Measurements from ENCODE around the gene ATP6AP1. TPM values are rescaled to one million over a fixed set of nuclear protein-coding genes. Genes with fewer than 3 reads are reported as not detected.

Gene ATP6AP1
- total and polyA plus RNA-seq, 10 donors = 34.2 to 127 (median 82.0) TPM

GRCh38 chrX:154380153-154380552 lies 48.3 kb upstream of the ATP6AP1 start:
- TF ChIP-seq POLR2AphosphoS5 (IDR thresholded peaks at IDR 0.05) (no peak), CTCF (IDR thresholded peaks at IDR 0.05 in 8 of 11, conservative IDR thresholded peaks at IDR 0.05 in 3 of 11) (no peak), POLR2A (IDR thresholded peaks at IDR 0.05) (no peak)
- intact Hi-C loops (cut with DNase I; ENCODE audit: low total_unique reads) = no loop called here
- H3K4me3 ChIP-seq = peak overlapping the region in 7 of 8 donors; percentile 39 to 79 (median 52)
- peaks cover 7 to 44% (median 19%) of the 10 kb centered on the region in 6 donors for H3K4me1 ChIP-seq
- 53 to 72% (median 57%) methylated on average over 6 to 13 of the region's 13 CpGs for WGBS, 5 donors
- DNase-seq = peak; percentile 78
- H3K36me3 ChIP-seq = peaks cover 0 to 22% (median 0%) of the 10 kb centered on the region in 6 donors
- H3K27ac ChIP-seq = peak overlapping the region in 7 of 8 donors; percentile 95 to 99 (median 98)
- H3K9me3 ChIP-seq = peaks cover 0 to 4% (median 0%) of the 10 kb centered on the region in 8 donors
- H3K27me3 ChIP-seq (replicated peaks in 1 of 7) = no peaks in the 10 kb centered on the region

- TF ChIP-seq POLR2AphosphoS5 (IDR thresholded peaks at IDR 0.05) (no peak), CTCF (IDR thresholded peaks at IDR 0.05 in 8 of 11, conservative IDR thresholded peaks at IDR 0.05 in 3 of 11) (no peak), POLR2A (IDR thresholded peaks at IDR 0.05) (no peak)
- peak overlapping the region in 4 of 8 donors; percentile 98 to 99 (median 98) for H3K27ac ChIP-seq
- H3K9me3 ChIP-seq = peaks cover 0 to 4% (median 0%) of the 10 kb centered on the region in 8 donors
- peaks cover 0 to 22% (median 0%) of the 10 kb centered on the region in 6 donors for H3K36me3 ChIP-seq
- peaks cover 7 to 43% (median 19%) of the 10 kb centered on the region in 6 donors for H3K4me1 ChIP-seq
- peak overlapping the region in 2 of 8 donors; percentile 45 to 79 for H3K4me3 ChIP-seq
- DNase-seq = peak; percentile 74
- no peaks in the 10 kb centered on the region for H3K27me3 ChIP-seq (replicated peaks in 1 of 7)
- 84 to 91% (median 87%) methylated on average over 11 to 14 of the region's 14 CpGs for WGBS, 5 donors
- intact Hi-C loops (cut with DNase I; ENCODE audit: low total_unique reads) = no loop called here
Observed at GRCh38 chrX:154380787-154381186, 47.7 kb upstream of the ATP6AP1 start.

- peaks cover 7 to 43% (median 19%) of the 10 kb centered on the region in 6 donors for H3K4me1 ChIP-seq
- H3K27me3 ChIP-seq (replicated peaks in 1 of 7) = no peaks in the 10 kb centered on the region
- H3K27ac ChIP-seq = no peak overlapping the region
- H3K4me3 ChIP-seq = no peak overlapping the region
- intact Hi-C loops (cut with DNase I; ENCODE audit: low total_unique reads) = no loop called here
- WGBS, 5 donors = 70 to 88% (median 73%) methylated on average over 6 of the region's 6 CpGs
- TF ChIP-seq POLR2AphosphoS5 (IDR thresholded peaks at IDR 0.05) (no peak), POLR2A (IDR thresholded peaks at IDR 0.05) (no peak), CTCF (IDR thresholded peaks at IDR 0.05 in 8 of 11, conservative IDR thresholded peaks at IDR 0.05 in 3 of 11) (no peak)
- H3K36me3 ChIP-seq = peaks cover 0 to 22% (median 0%) of the 10 kb centered on the region in 6 donors
- DNase-seq = no peak
- peaks cover 0 to 4% (median 0%) of the 10 kb centered on the region in 8 donors for H3K9me3 ChIP-seq
Observed at GRCh38 chrX:154381271-154381670, 47.2 kb upstream of the ATP6AP1 start.

- Histone ChIP-seq H3K27me3 (replicated peaks in 1 of 7) (no peaks in the 10 kb centered on the region), H3K9me3 (peaks cover 0 to 4% (median 0%) of the 10 kb centered on the region in 8 donors), H3K36me3 (peaks cover 0 to 22% (median 0%) of the 10 kb centered on the region in 6 donors), H3K27ac (no peak overlapping the region), H3K4me3 (no peak overlapping the region), H3K4me1 (peaks cover 7 to 36% (median 19%) of the 10 kb centered on the region in 6 donors)
- intact Hi-C loops (cut with DNase I; ENCODE audit: low total_unique reads) = no loop called here
- 80 to 91% (median 84%) methylated on average over 8 to 11 of the region's 11 CpGs for WGBS, 5 donors
- TF ChIP-seq POLR2A (IDR thresholded peaks at IDR 0.05) (no peak), CTCF (IDR thresholded peaks at IDR 0.05 in 8 of 11, conservative IDR thresholded peaks at IDR 0.05 in 3 of 11) (no peak), POLR2AphosphoS5 (IDR thresholded peaks at IDR 0.05) (peak in 2 of 3 donors; percentile 30 to 55)
- DNase-seq = no peak
Observed at GRCh38 chrX:154382483-154383069, 45.9 kb upstream of the ATP6AP1 start.
